Activated T-helper 17 cell treated with anti-CD3 and anti-CD28 coated beads, Interleukin-2, amount 50 U/mL, for 72 hours (primary cell): ENCODE data around the gene ISM2. TPM values are rescaled to one million over a fixed set of nuclear protein-coding genes. Genes with fewer than 3 reads are reported as not detected.

ENCODE experiments used
- ATAC-seq: fragments of 150-1000 bp; cut with Tn5 transposase; replicated peaks from 2 replicates; pipeline ENCODE4 v1.10.0; 2021; ENCODE audit warnings: mild to moderate bottlenecking, moderate library complexity
- H3K27ac Mint-ChIP-seq: one replicate; pipeline ENCODE4 v1.8.0; 2022; ENCODE audit warnings: mixed read lengths
- H3K27me3 Mint-ChIP-seq: one replicate; pipeline ENCODE4 v1.8.0; 2022; ENCODE audit warnings: mixed read lengths
- H3K36me3 Mint-ChIP-seq: one replicate; pipeline ENCODE4 v1.8.0; 2022; ENCODE audit warnings: low read depth, mild to moderate bottlenecking, mixed read lengths
- H3K4me1 Mint-ChIP-seq: one replicate; pipeline ENCODE4 v1.8.0; 2022; ENCODE audit warnings: mixed read lengths
- H3K4me3 Mint-ChIP-seq: one replicate; pipeline ENCODE4 v1.8.0; 2022; ENCODE audit warnings: mild to moderate bottlenecking, mixed read lengths
- H3K9me3 Mint-ChIP-seq: one replicate; pipeline ENCODE4 v1.8.0; 2022; ENCODE audit warnings: mixed read lengths
- total RNA-seq, 2 donors: library from RNA; stranded (reverse); gene quantifications; one replicate each; pipeline ENCODE4 v1.2.3, GENCODE V29; 2022

ISM2 gene
- total RNA-seq, 2 donors from 2014 or later, result 0.21 TPM; not detected in 1

- no peaks in the 10 kb centered on the region for H3K4me1 Mint-ChIP-seq
- H3K36me3 Mint-ChIP-seq, result no peaks in the 10 kb centered on the region
- H3K27ac Mint-ChIP-seq, result no peak overlapping the region
These were observed 8.1 kb downstream of the ISM2 start for GRCh38 chr14:77490347-77490986.

GRCh38 chr14:77489041-77489440 is 9.6 kb downstream of the ISM2 start:
- Mint-ChIP-seq H3K36me3 (no peaks in the 10 kb centered on the region), H3K9me3 (no peaks in the 10 kb centered on the region), H3K4me3 (no peak overlapping the region), H3K27me3 (no peaks in the 10 kb centered on the region), H3K27ac (no peak overlapping the region), H3K4me1 (no peaks in the 10 kb centered on the region)
- no peak for ATAC-seq

More at GRCh38 chr14:77490347-77490986, 8.1 kb downstream of the ISM2 start:
- ATAC-seq, result no peak
- no peak overlapping the region for H3K4me3 Mint-ChIP-seq
- H3K9me3 Mint-ChIP-seq, result no peaks in the 10 kb centered on the region
- H3K27me3 Mint-ChIP-seq, result peaks cover 4% of the 10 kb centered on the region

GRCh38 chr14:77488558-77488957 is 10.1 kb downstream of the ISM2 start:
- ATAC-seq, result no peak
- Mint-ChIP-seq H3K27ac (no peak overlapping the region), H3K36me3 (no peaks in the 10 kb centered on the region), H3K4me1 (no peaks in the 10 kb centered on the region), H3K4me3 (no peak overlapping the region), H3K9me3 (no peaks in the 10 kb centered on the region), H3K27me3 (no peaks in the 10 kb centered on the region)

GRCh38 chr14:77485901-77486678 is 12.5 kb downstream of the ISM2 start:
- no peaks in the 10 kb centered on the region for H3K4me1 Mint-ChIP-seq
- H3K27ac Mint-ChIP-seq, result no peak overlapping the region
- H3K9me3 Mint-ChIP-seq, result no peaks in the 10 kb centered on the region
- no peaks in the 10 kb centered on the region for H3K36me3 Mint-ChIP-seq
- no peak overlapping the region for H3K4me3 Mint-ChIP-seq
- no peaks in the 10 kb centered on the region for H3K27me3 Mint-ChIP-seq
- no peak for ATAC-seq

GRCh38 chr14:77485256-77485655 is 13.4 kb downstream of the ISM2 start:
- Mint-ChIP-seq H3K27me3 (no peaks in the 10 kb centered on the region), H3K4me3 (no peak overlapping the region), H3K4me1 (no peaks in the 10 kb centered on the region), H3K27ac (no peak overlapping the region), H3K36me3 (no peaks in the 10 kb centered on the region), H3K9me3 (no peaks in the 10 kb centered on the region)
- ATAC-seq, result no peak

GRCh38 chr14:77482422-77482821 is 16.2 kb downstream of the ISM2 start:
- Mint-ChIP-seq H3K27ac (no peak overlapping the region), H3K4me1 (no peaks in the 10 kb centered on the region), H3K27me3 (no peaks in the 10 kb centered on the region), H3K4me3 (no peak overlapping the region), H3K9me3 (no peaks in the 10 kb centered on the region), H3K36me3 (no peaks in the 10 kb centered on the region)
- ATAC-seq, result no peak

GRCh38 chr14:77478796-77479195 is 19.8 kb downstream of the ISM2 start:
- Mint-ChIP-seq H3K9me3 (no peaks in the 10 kb centered on the region), H3K4me1 (no peaks in the 10 kb centered on the region), H3K27ac (no peak overlapping the region), H3K27me3 (no peaks in the 10 kb centered on the region), H3K36me3 (no peaks in the 10 kb centered on the region), H3K4me3 (no peak overlapping the region)
- no peak for ATAC-seq

GRCh38 chr14:77478029-77478428 is 20.6 kb downstream of the ISM2 start:
- H3K27ac Mint-ChIP-seq, result no peak overlapping the region
- H3K4me3 Mint-ChIP-seq, result no peak overlapping the region
- ATAC-seq, result no peak
- no peaks in the 10 kb centered on the region for H3K4me1 Mint-ChIP-seq
- H3K36me3 Mint-ChIP-seq, result no peaks in the 10 kb centered on the region
- no peaks in the 10 kb centered on the region for H3K9me3 Mint-ChIP-seq
- no peaks in the 10 kb centered on the region for H3K27me3 Mint-ChIP-seq

- H3K4me1 Mint-ChIP-seq, result no peaks in the 10 kb centered on the region
- H3K9me3 Mint-ChIP-seq, result no peaks in the 10 kb centered on the region
- ATAC-seq, result no peak
- H3K27ac Mint-ChIP-seq, result no peak overlapping the region
- no peaks in the 10 kb centered on the region for H3K27me3 Mint-ChIP-seq
- H3K4me3 Mint-ChIP-seq, result no peak overlapping the region
- no peaks in the 10 kb centered on the region for H3K36me3 Mint-ChIP-seq
These were observed 23.0 kb downstream of the ISM2 start for GRCh38 chr14:77475432-77476115.

- no peak overlapping the region for H3K27ac Mint-ChIP-seq
- H3K4me1 Mint-ChIP-seq, result no peaks in the 10 kb centered on the region
- no peaks in the 10 kb centered on the region for H3K9me3 Mint-ChIP-seq
- no peak for ATAC-seq
- H3K27me3 Mint-ChIP-seq, result no peaks in the 10 kb centered on the region
- peaks cover 4% of the 10 kb centered on the region for H3K36me3 Mint-ChIP-seq
- H3K4me3 Mint-ChIP-seq, result no peak overlapping the region
These were observed 24.0 kb downstream of the ISM2 start for GRCh38 chr14:77474479-77475177.

- Mint-ChIP-seq H3K4me3 (no peak overlapping the region), H3K36me3 (peaks cover 11% of the 10 kb centered on the region), H3K27ac (no peak overlapping the region), H3K27me3 (no peaks in the 10 kb centered on the region), H3K9me3 (no peaks in the 10 kb centered on the region), H3K4me1 (peaks cover 3% of the 10 kb centered on the region)
- no peak for ATAC-seq
These were observed 24.7 kb downstream of the ISM2 start for GRCh38 chr14:77473921-77474320.

- Mint-ChIP-seq H3K9me3 (no peaks in the 10 kb centered on the region), H3K4me3 (no peak overlapping the region)
- no peak for ATAC-seq
These were observed 28.3 kb downstream of the ISM2 start for GRCh38 chr14:77470224-77470870.

GRCh38 chr14:77469539-77469938 is 29.1 kb downstream of the ISM2 start:
- Mint-ChIP-seq H3K4me3 (no peak overlapping the region), H3K9me3 (no peaks in the 10 kb centered on the region), H3K27ac (no peak overlapping the region), H3K4me1 (peaks cover 5% of the 10 kb centered on the region), H3K36me3 (peaks cover 55% of the 10 kb centered on the region), H3K27me3 (no peaks in the 10 kb centered on the region)
- no peak for ATAC-seq

More at GRCh38 chr14:77470224-77470870, 28.3 kb downstream of the ISM2 start:
- Mint-ChIP-seq H3K27me3 (no peaks in the 10 kb centered on the region), H3K27ac (no peak overlapping the region), H3K4me1 (peaks cover 5% of the 10 kb centered on the region), H3K36me3 (peaks cover 47% of the 10 kb centered on the region)

- H3K27ac Mint-ChIP-seq, result no peak overlapping the region
- ATAC-seq, result no peak
- H3K27me3 Mint-ChIP-seq, result no peaks in the 10 kb centered on the region
- peaks cover 5% of the 10 kb centered on the region for H3K4me1 Mint-ChIP-seq
- H3K36me3 Mint-ChIP-seq, result peaks cover 60% of the 10 kb centered on the region
- no peak overlapping the region for H3K4me3 Mint-ChIP-seq
- no peaks in the 10 kb centered on the region for H3K9me3 Mint-ChIP-seq
These were observed 29.5 kb downstream of the ISM2 start for GRCh38 chr14:77469067-77469505.
